ENCODE results near the gene EML6. TPM values are rescaled to one million over a fixed set of nuclear protein-coding genes. Genes with fewer than 3 reads are reported as not detected.
"Not testable (repeated sequence)": the region's sequence is repeated elsewhere in the genome, so short reads cannot be mapped to it uniquely, and the experiment has no call there.

EML6 gene
- total RNA-seq, 1 donor from 2014 or later, result 1.6 TPM

DNA sequence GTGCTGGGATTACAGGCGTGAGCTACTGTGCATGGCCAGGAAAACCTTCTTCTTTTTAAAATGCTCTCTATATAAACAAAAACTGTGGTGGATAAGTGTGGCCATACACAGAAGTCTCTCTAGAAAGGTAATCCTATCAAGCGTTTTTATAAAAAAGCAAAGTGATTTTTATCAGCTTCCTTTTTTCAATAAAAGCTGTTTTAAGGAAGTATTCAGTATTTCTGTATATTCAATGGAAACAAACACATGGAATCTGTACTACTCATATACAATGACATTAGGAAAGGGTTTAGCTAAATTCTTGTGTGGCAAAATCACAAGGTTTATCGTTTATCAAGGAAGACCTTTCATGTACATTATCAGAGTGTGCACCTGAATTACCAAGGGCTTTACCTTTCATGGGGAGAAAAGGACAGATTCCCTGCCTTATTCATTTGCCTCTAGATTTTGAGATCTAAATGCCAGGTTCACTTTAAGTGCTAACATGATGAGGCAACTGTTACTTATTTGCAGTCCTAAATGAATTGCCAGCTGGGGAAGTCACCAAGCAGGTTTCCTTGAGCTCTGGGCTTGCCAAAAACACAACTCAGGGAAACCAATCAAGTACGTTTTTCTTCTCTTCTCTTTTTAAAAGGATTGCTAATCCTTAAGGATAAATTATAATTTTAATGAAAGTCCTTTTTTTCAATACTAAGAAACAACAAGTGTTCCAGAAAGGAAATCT is 256.0 kb downstream of the EML6 start:
- DNase-seq (ENCODE audit: low spot score) (no peak), ATAC-seq (peak; percentile 46)

DNA sequence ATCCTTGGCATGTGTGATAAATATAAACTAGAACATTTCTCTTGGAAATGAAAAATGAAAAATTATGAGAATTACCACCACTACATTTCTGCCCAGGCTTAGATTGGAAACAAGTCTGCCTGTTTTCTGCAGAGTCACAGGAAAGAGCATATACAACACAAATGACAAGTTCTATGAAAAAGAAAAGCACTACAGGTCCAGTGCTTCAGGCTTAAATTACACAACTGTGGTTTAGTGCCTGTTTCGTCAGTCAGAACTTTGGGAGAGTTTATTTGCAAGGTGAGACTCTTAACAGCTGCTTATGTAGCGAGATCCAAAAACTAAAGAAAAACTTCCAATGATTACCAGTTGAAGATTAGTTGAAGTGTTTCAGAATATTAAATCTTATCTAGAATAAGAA is 257.9 kb downstream of the EML6 start:
- no peak for DNase-seq (ENCODE audit: low spot score)
- ATAC-seq, result peak; percentile 72

DNA sequence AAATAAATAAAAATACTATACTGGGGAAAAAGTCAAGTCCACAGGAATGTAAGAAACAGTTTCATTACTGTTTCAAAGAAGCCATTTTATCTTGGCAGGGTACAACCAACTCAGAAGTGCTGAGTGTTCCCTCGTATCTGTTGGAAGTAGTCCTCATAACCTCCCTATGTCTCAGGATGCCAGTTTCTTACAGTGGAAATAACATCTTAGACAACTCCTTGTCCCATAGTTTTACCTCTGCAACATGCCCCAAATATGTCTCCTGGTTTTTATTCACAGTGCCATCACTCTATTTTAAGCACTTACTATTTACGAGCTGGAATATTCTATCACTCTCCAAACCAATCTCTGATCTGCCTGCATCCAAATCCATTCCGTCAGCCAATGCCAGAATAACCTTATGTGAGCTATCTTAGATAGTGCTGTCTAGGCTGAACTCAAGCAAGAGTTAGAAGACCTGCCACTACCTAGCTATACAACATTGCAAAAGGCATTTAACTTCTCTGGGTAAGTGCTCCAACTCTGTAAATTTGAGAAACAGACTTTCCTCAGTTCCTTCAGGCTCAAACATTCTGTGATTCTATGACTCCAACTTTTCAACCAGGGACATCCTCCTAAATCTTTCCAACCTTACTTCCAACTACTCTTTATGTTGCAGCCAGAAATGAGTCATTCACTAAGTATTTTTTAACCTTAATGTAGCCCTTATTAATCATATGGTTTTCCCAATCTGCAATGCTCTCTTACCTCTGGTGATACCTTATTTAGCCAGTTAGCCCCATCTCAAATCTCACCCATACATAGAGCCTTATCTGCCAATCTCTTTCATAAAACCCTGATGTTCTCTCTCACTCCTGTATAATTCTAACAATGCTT is 260.1 kb downstream of the EML6 start:
- DNase-seq (ENCODE audit: low spot score) (no peak), ATAC-seq (peak; percentile 38)

DNA sequence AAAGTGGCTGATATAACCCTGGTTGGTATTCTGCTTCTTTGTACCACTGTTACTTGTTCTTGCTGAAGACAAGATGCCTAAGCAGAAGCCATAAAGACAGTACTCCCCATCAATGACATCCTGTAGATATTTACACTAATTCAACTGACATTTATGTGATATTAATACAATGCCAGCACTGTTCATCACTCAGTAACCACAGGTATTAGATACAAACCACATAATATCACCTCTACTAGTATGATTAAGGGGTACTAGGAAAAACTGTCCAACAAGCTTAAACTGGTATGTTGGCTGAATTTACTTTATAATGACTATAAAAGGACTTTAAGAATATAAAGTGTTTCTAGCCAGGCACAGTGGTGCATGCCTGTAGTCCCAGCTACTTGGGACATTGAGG is 261.0 kb downstream of the EML6 start:
- ATAC-seq (no peak), DNase-seq (ENCODE audit: low spot score) (no peak)

DNA sequence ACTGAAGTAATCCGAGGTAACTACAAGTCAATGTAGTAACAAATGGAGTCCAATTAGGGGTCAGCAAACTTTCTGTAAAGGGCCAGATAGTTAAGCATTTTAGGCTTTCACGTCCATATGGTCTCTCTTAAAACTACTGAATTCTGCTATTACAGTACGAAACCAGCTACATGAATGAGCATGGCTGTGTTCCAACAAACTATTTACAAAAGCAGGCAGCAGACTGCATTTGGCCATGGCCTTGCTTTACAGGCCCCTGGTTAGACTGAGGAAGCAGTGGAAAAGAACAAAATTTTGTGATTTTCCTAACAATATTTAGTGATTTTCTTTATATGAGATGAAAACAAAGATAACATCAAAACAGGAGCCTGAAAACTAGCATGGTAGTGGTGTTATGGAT is 262.8 kb downstream of the EML6 start:
- DNase-seq (ENCODE audit: low spot score), result no peak

DNA sequence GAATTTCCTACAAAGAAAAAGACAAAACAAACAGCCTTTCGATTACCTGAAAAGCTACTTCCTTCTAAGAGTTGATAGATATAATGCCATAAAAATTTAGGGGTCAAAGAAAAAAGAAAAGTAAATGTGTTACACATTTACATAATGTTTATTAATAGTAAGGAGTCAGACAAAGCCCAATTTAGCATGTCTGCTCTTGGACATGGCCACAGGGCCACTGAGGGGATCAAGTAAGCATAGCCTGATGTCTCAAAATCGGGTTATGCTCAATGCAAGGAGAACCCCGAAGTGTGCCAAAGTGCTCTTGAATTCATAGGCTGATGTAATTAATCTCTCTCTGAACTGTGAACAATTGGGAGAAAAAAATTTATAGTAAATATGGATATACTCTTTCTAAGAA is 265.1 kb downstream of the EML6 start:
- DNase-seq (ENCODE audit: low spot score) (no peak), ATAC-seq (no peak)

More for the DNA sequence above, 262.8 kb downstream of the EML6 start:
- peak; percentile 45 for ATAC-seq

DNA sequence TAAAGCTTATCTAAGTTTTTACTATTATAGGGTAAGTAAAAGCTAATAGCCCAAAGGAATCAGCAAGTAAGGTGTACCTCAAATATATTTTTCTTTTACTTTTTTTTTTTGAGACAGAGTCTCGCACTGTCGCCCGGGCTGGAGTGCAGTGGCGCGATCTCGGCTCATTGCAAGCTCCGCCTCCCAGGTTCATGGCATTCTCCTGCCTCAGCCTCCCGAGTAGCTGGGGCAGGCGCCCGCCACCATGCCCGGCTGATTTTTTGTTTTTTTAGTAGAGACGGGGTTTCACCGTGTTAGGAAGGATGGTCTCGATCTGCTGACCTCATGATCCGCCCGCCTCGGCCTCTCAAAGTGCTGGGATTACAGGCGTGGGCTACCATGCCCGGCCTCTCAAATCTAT is 267.2 kb downstream of the EML6 start:
- not testable (repeated sequence) for DNase-seq (ENCODE audit: low spot score); ATAC-seq

DNA sequence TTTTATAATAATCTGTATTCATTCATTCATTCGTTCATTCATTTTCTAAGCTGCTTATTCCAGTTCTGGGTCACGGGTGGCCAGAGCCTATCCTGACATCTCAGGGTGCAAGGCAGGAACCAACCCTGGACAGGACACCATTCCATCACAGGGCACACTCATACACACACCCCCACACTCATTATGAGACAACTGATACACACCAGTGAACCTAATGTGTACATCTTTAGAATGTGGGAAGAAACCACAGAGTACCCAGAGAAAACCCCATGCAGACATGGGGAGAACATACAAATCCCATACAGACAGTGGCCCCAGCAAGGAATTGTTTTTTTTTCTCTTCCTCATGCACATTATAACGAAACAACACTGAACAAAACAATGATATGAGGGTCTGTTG is 272.1 kb downstream of the EML6 start:
- no peak for DNase-seq (ENCODE audit: low spot score)
- ATAC-seq, result no peak

DNA sequence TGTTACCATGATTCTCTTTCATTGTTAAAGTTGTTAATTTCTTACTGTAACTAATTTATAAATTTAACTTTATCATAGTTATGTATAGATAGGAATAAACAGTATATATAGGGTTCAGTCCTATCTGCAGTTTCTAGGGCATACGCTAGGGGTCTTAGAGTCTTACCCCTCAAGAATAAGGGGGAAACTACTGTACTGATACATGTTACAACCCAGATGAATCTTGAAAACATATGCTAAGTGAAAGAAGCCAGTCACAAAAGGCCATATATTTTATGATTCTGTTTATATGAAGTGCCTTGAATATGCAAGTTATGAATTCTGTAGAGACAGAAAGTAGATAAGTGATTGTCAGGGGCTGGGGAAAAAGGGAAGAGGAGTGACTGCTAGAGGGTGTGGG is 274.4 kb downstream of the EML6 start:
- no peak for ATAC-seq
- no peak for DNase-seq (ENCODE audit: low spot score)

DNA sequence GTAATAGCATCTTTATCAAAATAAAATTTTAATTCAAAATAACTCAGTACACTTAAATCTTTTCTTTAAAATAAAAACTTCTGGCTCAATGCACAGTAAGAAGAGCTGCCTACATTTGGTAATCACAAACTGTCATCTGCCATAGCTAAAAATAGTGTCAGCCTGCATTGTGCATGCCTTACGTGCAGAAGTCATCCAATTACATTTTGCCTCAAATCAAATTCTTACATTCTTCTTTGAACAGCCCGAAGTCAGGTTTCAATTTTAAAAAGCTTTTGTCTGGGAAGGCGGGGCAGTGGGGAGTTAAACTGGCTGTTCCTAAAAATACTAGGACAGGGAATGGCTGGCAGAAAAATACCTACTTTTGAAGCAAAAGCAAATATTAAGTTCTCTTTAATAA is 275.7 kb downstream of the EML6 start:
- DNase-seq (ENCODE audit: low spot score) (no peak), ATAC-seq (peak; percentile 42)

DNA sequence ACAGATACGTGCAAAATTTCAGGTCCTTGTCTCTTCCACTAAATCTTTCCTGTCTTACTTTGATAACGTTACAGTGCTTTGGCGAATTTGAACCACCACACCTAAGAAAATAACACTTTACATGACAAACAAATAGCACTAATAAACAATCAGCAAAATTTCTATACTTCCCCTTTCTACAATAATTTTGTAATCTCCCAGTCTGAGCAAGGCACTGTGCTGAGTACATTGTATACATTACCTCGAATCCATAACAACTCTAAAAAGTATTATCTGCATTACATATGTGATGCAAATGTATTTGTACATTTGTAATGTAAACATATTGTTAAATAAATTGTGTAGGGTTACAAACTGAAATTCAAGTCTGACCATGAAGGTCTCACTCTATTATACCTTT is 276.9 kb downstream of the EML6 start:
- DNase-seq (ENCODE audit: low spot score) (no peak), ATAC-seq (no peak)

DNA sequence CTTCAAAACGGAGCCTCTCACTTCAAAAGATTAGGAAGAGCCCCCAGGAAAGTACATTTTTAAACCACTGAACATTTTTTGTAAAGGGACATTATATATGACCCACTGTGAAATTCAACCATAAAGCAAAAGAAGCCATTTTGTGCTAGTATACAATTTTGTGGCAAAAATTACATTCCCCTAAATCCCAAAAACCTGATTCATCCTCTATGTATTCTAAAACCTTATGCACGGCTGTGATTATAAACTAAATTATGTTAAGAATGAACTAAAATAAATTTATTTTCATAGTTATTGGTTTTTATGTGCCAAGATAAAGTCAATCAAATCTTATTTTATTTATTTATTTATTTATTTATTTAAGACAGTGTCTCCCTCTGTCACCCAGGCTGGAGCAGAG is 278.3 kb downstream of the EML6 start:
- no peak for ATAC-seq
- DNase-seq (ENCODE audit: low spot score), result no peak

DNA sequence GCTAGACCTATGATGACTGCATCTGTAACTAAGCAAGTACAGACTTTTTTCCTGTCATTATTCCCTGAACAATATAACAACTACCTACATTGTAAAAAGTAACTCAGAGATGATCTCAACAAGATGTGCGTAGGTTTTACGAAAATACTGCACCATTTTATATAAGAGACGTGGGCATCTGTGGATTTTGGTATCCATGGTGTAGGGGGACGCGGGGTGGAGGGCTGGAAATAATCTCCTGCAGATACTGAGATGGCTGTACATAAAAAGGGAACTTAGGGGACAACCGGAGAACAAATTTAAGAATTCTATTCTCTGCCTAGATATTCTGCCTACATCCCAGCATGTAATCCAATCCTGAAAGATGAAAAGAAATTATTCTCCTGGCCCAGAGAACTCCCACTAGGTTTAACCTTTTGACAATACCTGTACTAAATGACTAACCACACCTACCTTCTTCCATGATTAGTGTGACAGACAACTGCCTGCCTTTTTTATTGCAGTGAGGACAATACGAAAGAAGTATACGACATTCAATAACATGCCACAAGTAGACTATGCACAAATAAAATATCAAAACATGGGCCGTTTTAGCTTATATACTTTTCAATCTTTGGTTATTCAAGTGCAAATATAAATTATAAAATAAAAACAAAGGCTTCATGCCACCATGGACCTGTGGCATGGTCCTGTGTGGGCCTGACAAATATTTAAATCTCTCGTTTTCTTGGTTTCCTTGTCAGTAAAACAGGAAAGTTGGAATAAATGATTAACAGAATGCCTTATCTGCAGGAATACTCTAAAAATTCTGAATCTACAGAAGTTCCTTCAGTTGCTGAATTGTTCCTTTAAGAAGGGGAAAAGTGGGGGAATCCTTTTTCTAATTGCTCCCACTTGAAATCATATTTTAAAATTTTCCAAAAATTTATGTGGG is 280.5 kb downstream of the EML6 start:
- DNase-seq (ENCODE audit: low spot score) (no peak), ATAC-seq (no peak)

DNA sequence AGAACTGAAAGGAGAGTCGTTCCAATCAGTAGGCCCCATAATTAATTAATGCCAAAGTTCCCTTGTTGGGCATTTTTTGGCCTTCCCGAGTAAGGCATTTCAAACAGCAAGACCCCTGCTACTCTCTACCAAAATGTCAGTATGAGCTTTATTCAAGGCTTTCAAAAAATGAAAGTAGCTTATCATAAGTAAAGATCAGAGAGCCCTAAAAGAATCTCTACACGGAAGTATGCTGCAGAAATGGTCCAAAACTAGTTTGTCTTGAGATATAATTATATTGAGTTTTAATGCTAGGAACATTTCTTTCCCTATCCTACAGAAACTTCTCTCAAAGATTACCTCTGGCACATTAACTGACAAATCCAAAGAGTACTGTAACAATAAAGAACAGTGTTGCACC is 282.8 kb downstream of the EML6 start:
- ATAC-seq, result no peak
- DNase-seq (ENCODE audit: low spot score), result no peak

DNA sequence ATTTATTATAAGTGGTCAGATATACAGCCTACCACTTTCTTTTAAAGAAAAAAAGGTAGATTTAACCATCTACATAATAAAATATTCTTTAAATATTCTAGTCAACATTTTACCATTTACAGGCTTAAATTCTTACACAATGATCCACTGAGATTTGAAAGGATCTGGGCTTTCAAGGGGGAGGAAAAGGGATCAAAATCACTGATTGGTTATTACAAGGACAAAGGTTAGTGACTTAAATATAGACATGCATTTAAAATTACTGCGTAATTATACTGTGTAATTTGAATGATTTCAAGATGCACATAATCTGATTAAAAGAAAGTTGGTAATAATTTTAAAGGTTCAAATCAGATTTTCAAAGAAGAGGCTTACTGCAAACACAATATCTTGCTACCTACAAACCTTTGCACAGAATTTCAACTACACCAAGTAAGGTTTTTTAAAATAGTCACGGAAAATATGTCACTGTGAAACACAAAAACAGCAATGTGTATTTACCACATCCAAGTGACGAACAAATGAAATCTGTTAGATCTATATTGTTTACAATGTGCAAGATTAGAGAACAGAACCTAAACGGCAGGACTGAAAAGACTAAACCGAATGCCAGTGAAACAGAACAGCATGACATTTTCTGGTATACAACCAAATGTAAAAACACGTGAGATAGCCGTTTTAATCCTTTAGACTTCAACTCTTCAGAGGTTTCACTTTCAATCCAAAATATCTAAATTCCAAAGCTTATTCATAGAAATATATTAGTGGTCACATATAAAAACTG is 286.0 kb downstream of the EML6 start:
- no peak for DNase-seq (ENCODE audit: low spot score)

DNA sequence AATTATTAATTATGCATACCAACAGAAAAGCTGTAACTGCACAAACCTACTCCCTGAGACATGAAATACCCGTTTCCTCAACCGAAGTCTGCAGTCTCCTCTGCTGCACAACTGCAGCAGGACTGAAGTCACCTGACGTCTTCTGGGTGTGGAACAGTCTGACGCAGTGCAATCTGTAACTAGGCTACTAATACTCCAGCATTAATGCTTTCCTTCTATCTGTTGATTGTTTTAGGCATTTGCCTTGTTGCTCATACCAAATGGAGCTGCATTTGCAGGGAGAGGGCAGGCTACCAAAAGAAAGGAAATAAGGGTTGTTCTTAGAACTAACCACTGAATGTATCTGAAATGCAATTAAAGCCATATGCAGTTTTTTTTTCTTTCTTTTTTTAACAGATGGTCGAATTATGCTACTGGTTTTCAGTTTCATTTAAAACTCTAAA is 286.7 kb downstream of the EML6 start:
- ATAC-seq (peak; percentile 77), DNase-seq (ENCODE audit: low spot score) (peak; percentile 81)

More for the DNA sequence above, 286.0 kb downstream of the EML6 start:
- peak; percentile 39 for ATAC-seq

DNA sequence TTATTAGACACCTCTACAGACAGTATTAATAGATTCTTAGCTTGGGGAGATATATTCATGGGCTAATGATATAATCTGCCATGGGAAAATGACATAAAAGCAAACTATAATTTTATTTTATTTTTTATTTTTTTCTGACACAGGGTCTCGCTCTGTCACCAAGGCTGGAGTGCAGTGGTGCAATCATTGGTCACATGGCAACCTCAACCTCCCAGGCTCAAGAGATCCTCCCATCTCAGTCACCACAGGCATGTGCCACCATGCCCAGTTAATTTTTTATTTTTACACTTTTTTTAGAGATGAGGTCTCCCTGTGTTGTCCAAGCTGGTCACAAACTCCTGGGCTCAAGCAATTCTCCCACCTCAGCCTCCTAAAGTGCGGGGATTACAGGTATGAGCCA is 287.5 kb downstream of the EML6 start:
- ATAC-seq, result peak; percentile 51
- DNase-seq (ENCODE audit: low spot score), result peak; percentile 79

DNA sequence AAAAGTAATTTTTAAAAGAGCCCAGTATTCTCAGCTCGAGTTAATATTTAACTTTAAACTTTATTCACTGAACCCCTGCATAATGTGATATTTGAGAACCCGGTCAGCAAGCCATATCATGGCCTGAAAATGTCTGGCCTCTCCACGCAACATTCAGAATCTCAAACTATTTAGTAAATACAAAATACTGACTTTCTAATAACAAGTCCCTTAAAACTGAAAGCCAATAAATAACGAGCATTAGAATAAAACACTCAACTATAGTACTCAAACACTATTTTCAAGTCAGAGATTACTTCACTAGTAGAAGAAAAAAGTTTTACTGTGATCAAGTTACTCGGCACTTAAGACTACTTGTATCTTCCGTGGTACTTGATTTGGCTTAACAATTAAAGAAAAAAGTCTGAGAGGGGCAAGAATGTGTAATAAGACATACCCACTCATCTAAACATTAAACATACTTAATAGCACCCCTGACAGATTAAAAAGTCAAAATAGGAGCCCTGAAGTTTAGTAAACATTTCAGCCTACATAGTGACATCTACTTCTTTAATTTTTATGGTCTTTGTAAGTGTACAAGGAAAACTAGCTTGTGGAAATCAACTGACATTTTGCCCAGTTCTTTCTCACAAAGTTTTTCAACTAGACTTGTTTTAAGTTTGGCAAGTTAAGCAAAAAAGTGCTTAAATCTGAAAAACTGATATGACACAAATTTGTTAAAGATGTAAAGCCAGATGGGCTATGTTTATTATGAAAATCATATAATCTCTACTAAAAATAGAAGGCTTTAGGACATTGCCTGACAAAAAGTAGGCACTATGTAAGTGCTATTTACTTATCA is 288.6 kb downstream of the EML6 start:
- ATAC-seq, result peak; percentile 45
- no peak for DNase-seq (ENCODE audit: low spot score)
